ENCODE data around the gene RASA3.

DNA sequence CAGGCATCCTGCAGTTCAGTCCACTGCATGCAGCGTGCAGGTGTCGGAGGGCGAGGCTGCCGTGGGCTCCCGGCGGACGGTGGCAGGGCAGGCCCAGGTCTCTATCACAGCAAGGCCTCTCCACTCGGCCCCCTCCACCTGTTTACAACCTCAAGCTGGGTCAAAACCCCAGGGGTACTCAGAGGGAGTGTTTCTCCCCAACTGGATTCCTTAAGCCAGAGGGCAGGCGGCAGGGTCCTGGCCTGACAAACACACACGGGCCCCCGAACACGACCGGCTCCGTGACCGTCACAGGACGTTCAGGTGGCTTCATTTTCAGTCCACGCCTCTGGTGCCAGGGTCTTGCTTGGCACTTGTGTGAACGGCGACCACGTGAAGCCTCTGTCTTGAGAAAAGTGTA is 23.5 kb downstream of the RASA3 start:
- TF ChIP-seq SP1 (IDR thresholded peaks at IDR 0.05; ENCODE audit: low read depth, low read length) (no peak), POLR2AphosphoS5 (IDR thresholded peaks at IDR 0.05; ENCODE audit: low read depth, low read length) (no peak), EP300 (IDR thresholded peaks at IDR 0.05; ENCODE audit: borderline replicate concordance in 1 of 2, low read depth in 2 of 2, low read length in 2 of 2) (no peak), SIN3A (conservative IDR thresholded peaks at IDR 0.05 in 1 of 2, IDR thresholded peaks at IDR 0.05 in 1 of 2; ENCODE audit: low read depth in 1 of 2, low read length in 2 of 2) (no peak), TEAD4 (IDR thresholded peaks at IDR 0.05; ENCODE audit: low read depth, low read length) (no peak)
- TF ChIP-seq, protein P1, sequence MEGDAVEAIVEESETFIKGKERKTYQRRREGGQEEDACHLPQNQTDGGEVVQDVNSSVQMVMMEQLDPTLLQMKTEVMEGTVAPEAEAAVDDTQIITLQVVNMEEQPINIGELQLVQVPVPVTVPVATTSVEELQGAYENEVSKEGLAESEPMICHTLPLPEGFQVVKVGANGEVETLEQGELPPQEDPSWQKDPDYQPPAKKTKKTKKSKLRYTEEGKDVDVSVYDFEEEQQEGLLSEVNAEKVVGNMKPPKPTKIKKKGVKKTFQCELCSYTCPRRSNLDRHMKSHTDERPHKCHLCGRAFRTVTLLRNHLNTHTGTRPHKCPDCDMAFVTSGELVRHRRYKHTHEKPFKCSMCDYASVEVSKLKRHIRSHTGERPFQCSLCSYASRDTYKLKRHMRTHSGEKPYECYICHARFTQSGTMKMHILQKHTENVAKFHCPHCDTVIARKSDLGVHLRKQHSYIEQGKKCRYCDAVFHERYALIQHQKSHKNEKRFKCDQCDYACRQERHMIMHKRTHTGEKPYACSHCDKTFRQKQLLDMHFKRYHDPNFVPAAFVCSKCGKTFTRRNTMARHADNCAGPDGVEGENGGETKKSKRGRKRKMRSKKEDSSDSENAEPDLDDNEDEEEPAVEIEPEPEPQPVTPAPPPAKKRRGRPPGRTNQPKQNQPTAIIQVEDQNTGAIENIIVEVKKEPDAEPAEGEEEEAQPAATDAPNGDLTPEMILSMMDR (IDR thresholded peaks at IDR 0.05; ENCODE audit: control extremely low read depth in 1 of 3, insufficient read depth in 1 of 3, low read depth in 1 of 3, low read length in 3 of 3), result no peak
- TF ChIP-seq, protein P2, sequence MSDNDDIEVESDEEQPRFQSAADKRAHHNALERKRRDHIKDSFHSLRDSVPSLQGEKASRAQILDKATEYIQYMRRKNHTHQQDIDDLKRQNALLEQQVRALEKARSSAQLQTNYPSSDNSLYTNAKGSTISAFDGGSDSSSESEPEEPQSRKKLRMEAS (IDR thresholded peaks at IDR 0.05), result no peak
- TF ChIP-seq, protein P3, sequence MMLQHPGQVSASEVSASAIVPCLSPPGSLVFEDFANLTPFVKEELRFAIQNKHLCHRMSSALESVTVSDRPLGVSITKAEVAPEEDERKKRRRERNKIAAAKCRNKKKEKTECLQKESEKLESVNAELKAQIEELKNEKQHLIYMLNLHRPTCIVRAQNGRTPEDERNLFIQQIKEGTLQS (IDR thresholded peaks at IDR 0.05; ENCODE audit: insufficient read depth, low read depth, low read length), result no peak
